ENCODE data around the gene ASXL1. TPM values are rescaled to one million over a fixed set of nuclear protein-coding genes. Genes with fewer than 3 reads are reported as not detected.

ASXL1 gene
- total RNA-seq, 3 donors from 2014 or later (not counting 1 experiment from before 2014, with no cell fraction given), result 106 to 125 (median 108) TPM

DNA sequence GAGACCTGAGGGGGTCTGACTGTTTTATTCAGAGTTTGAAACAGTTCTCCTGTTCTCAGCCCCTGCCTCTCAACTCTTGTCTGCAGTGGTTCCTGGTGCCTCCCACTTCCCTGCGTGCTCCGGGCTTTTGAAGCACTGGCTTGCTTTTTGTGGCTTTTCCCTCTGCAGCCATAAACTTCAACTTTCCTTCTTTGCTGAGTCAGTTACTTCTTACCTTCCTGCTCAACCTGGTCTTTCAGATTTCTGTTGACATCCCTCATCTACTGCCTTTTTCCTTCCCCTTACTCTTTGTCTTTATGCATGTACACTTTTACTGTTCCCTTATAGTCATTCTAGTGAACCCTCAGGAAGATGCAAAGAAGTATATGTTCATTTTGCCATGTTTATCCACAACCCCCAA lies 57.4 kb downstream of the ASXL1 start:
- no peak for DNase-seq
- Histone ChIP-seq H3K27ac (ENCODE audit: low read length) (no peak overlapping the region), H3K36me3 (ENCODE audit: control insufficient read depth, insufficient read depth, low read length) (peaks cover 2% of the 10 kb centered on the region), H3K27me3 (ENCODE audit: control insufficient read depth, insufficient read depth, low read length) (no peaks in the 10 kb centered on the region), H3K4me3 (ENCODE audit: low read length) (no peak overlapping the region), H3K4me1 (ENCODE audit: control insufficient read depth, insufficient read depth, low read length) (peaks cover 4% of the 10 kb centered on the region), H3K9me3 (ENCODE audit: control insufficient read depth, insufficient read depth, low read length) (no peaks in the 10 kb centered on the region)
- no peak for ATAC-seq
- H3K27ac Mint-ChIP-seq, result no peak overlapping the region
- 36% methylated on average over 2 of the region's 2 CpGs for WGBS (ENCODE audit: insufficient coverage)
- no peak overlapping the region for H3K4me3 Mint-ChIP-seq
- TF ChIP-seq, protein P1, sequence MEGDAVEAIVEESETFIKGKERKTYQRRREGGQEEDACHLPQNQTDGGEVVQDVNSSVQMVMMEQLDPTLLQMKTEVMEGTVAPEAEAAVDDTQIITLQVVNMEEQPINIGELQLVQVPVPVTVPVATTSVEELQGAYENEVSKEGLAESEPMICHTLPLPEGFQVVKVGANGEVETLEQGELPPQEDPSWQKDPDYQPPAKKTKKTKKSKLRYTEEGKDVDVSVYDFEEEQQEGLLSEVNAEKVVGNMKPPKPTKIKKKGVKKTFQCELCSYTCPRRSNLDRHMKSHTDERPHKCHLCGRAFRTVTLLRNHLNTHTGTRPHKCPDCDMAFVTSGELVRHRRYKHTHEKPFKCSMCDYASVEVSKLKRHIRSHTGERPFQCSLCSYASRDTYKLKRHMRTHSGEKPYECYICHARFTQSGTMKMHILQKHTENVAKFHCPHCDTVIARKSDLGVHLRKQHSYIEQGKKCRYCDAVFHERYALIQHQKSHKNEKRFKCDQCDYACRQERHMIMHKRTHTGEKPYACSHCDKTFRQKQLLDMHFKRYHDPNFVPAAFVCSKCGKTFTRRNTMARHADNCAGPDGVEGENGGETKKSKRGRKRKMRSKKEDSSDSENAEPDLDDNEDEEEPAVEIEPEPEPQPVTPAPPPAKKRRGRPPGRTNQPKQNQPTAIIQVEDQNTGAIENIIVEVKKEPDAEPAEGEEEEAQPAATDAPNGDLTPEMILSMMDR (IDR thresholded peaks at IDR 0.05), result no peak
- no peaks in the 10 kb centered on the region for H3K27me3 Mint-ChIP-seq (ENCODE audit: low read depth in 2 of 2)
- intact Hi-C loops (cut with micrococcal nuclease), result no loop called here
- H3K36me3 Mint-ChIP-seq, result no peaks in the 10 kb centered on the region
- peaks cover 39 to 40% of the 10 kb centered on the region in 2 donors for H3K4me1 Mint-ChIP-seq
- no peaks in the 10 kb centered on the region for H3K9me3 Mint-ChIP-seq

DNA sequence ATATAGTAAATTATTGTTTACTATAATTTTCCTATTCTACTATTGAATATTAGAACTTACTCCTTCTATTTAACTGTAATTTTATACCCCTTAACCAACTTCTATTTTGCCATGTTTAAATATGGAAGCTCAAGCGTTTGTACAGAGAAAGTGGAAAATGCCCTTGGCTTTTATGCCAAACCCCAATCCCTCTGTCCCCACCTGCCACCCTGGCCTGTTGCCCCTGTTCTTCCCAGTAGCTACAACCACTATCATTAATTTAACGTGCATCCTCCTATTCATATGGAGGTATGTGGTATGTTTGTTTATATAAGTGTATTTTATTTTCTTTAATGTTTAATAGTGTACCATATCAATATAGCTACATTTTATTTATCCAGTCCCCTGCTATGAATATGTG lies 58.1 kb downstream of the ASXL1 start:
- TF ChIP-seq, protein P1 (IDR thresholded peaks at IDR 0.05), result no peak
- WGBS (ENCODE audit: insufficient coverage), result 100% methylated on average over 1 of the region's 2 CpGs
- Histone ChIP-seq H3K36me3 (ENCODE audit: control insufficient read depth, insufficient read depth, low read length) (peaks cover 2% of the 10 kb centered on the region), H3K4me3 (ENCODE audit: low read length) (no peak overlapping the region), H3K27me3 (ENCODE audit: control insufficient read depth, insufficient read depth, low read length) (no peaks in the 10 kb centered on the region), H3K4me1 (ENCODE audit: control insufficient read depth, insufficient read depth, low read length) (peaks cover 4% of the 10 kb centered on the region), H3K9me3 (ENCODE audit: control insufficient read depth, insufficient read depth, low read length) (no peaks in the 10 kb centered on the region), H3K27ac (ENCODE audit: low read length) (no peak overlapping the region)
- ATAC-seq (no peak), DNase-seq (no peak)
- peaks cover 39 to 40% of the 10 kb centered on the region in 2 donors for H3K4me1 Mint-ChIP-seq
- H3K9me3 Mint-ChIP-seq, result no peaks in the 10 kb centered on the region
- H3K36me3 Mint-ChIP-seq, result no peaks in the 10 kb centered on the region
- no peaks in the 10 kb centered on the region for H3K27me3 Mint-ChIP-seq (ENCODE audit: low read depth in 2 of 2)
- no peak overlapping the region for H3K27ac Mint-ChIP-seq
- intact Hi-C loops (cut with micrococcal nuclease), result no loop called here
- no peak overlapping the region for H3K4me3 Mint-ChIP-seq

DNA sequence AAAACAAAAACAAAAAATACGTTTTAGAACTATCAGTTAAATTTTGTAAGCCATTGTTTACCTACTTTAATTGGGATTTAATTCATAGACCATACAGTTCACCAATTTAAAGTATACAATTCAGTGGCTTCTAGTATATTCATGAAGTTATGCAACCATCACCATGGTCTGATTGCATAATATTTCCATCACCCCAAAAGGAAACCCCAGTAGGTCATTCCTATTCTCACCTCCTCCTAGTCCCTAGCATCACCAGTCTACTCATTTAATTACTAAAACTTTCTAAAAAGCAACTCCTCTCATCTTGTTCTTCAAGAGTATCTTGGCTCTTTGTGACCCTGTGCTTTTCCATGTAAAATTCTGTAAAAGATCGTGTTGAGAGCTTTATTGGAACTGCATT lies 60.2 kb downstream of the ASXL1 start:
- Mint-ChIP-seq H3K27ac (peak overlapping the region; percentile 11 to 26), H3K9me3 (no peaks in the 10 kb centered on the region), H3K4me1 (peaks cover 30 to 32% of the 10 kb centered on the region in 2 donors), H3K4me3 (peak overlapping the region; percentile 5), H3K27me3 (ENCODE audit: low read depth in 2 of 2) (no peaks in the 10 kb centered on the region), H3K36me3 (no peaks in the 10 kb centered on the region)
- H3K4me1 ChIP-seq (ENCODE audit: control insufficient read depth, insufficient read depth, low read length), result no peaks in the 10 kb centered on the region
- ATAC-seq, result peak in 2 of 3 donors; percentile 54 to 72
- no peak overlapping the region for H3K27ac ChIP-seq (ENCODE audit: low read length)
- no peak for DNase-seq
- intact Hi-C loops (cut with micrococcal nuclease), result no loop called here
- TF ChIP-seq, protein P1 (IDR thresholded peaks at IDR 0.05), result no peak
- H3K36me3 ChIP-seq (ENCODE audit: control insufficient read depth, insufficient read depth, low read length), result no peaks in the 10 kb centered on the region
- no peak overlapping the region for H3K4me3 ChIP-seq (ENCODE audit: low read length)
- H3K9me3 ChIP-seq (ENCODE audit: control insufficient read depth, insufficient read depth, low read length), result no peaks in the 10 kb centered on the region
- no peaks in the 10 kb centered on the region for H3K27me3 ChIP-seq (ENCODE audit: control insufficient read depth, insufficient read depth, low read length)
- WGBS (ENCODE audit: insufficient coverage), result 100% methylated on average over 2 of the region's 2 CpGs

DNA sequence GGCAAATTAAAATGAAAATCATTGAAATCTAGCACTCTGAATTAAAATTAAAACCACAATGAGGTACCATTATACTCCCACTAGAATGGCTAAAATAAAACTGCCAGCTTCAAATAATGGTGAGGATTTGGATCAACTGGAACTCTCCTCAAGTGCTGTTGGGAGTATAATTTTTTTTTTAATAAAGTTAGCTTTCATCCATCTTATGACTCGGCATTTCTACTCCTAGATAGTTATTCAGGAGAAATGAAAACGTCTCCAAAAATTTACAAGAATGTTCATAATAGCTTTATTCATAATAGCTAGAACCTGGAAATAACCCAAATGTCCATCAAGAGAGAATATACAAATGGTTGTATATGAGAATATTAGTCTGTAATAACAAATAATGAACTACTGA lies 63.2 kb downstream of the ASXL1 start:
- Histone ChIP-seq H3K9me3 (ENCODE audit: control insufficient read depth, insufficient read depth, low read length) (no peaks in the 10 kb centered on the region), H3K4me3 (ENCODE audit: low read length) (no peak overlapping the region), H3K27ac (ENCODE audit: low read length) (no peak overlapping the region), H3K27me3 (ENCODE audit: control insufficient read depth, insufficient read depth, low read length) (no peaks in the 10 kb centered on the region), H3K36me3 (ENCODE audit: control insufficient read depth, insufficient read depth, low read length) (no peaks in the 10 kb centered on the region), H3K4me1 (ENCODE audit: control insufficient read depth, insufficient read depth, low read length) (no peaks in the 10 kb centered on the region)
- Mint-ChIP-seq H3K4me1 (peaks cover 10% of the 10 kb centered on the region in 2 donors), H3K4me3 (no peak overlapping the region), H3K36me3 (no peaks in the 10 kb centered on the region), H3K27me3 (ENCODE audit: low read depth in 2 of 2) (no peaks in the 10 kb centered on the region), H3K9me3 (no peaks in the 10 kb centered on the region), H3K27ac (no peak overlapping the region)
- WGBS (ENCODE audit: insufficient coverage), result no CpG with 5 or more reads among the region's 2 CpGs
- ATAC-seq (no peak), DNase-seq (no peak)
- TF ChIP-seq, protein P1 (IDR thresholded peaks at IDR 0.05), result no peak
- intact Hi-C loops (cut with micrococcal nuclease), result no loop called here
